HepG2 (cell line): ENCODE measurements around the gene KRTAP10-5. TPM values are rescaled to one million over a fixed set of nuclear protein-coding genes. Genes with fewer than 3 reads are reported as not detected.
"Not testable (repeated sequence)": the region's sequence is repeated elsewhere in the genome, so short reads cannot be mapped to it uniquely, and the experiment has no call there.

Source experiments
- ATAC-seq: fragments of 200-7000 bp; cut with Tn5 transposase; 3 replicates; pipeline ENCODE4 v1.9.1; 2020; ENCODE audit warnings: mild to moderate bottlenecking, moderate library complexity
- BruUV-seq: library from RNA; stranded (reverse); fragments of 400-500 nt; replicated peaks from 2 replicates; lab custom pipeline; 2021; lab: Mats Ljungman, UMichigan
- CTCF ChIA-PET: fragments of 300-600 bp; formaldehyde crosslinking; extraction: SDS; loops from one replicate; lab custom pipeline; 2021; ENCODE audit warnings: low total read pairs, inconsistent platforms, low intra/inter-chr PET ratio; lab: Yijun Ruan, JAX
- POLR2A ChIA-PET: fragments of 350-600 bp; sonication (Branson Sonifier 250); formaldehyde crosslinking; loops from one replicate; lab custom pipeline; 2020; ENCODE audit warnings: antibody characterized with exemption, inconsistent platforms; lab: Yijun Ruan, JAX
- DNase-seq: peaks from one replicate; pipeline ENCODE4 v3.0.0-alpha.2; 2015; ENCODE audit warnings: low spot score
- FAIRE-seq: peaks from 3 replicates; lab custom pipeline; 2011; peaks lifted over from hg19 to GRCh38; lab: Jason Lieb, UNC
- H2AFZ ChIP-seq: one replicate; pipeline ENCODE4 v1.6.1; 2011; ENCODE audit warnings: low read length, inconsistent platforms
- H3K27ac ChIP-seq: fragments of 300-600 bp; 3 replicates; pipeline ENCODE4 v1.8.0; 2011; ENCODE audit warnings: mixed run types, mild to moderate bottlenecking, mixed read lengths, low read length, inconsistent platforms; ENCODE audit not compliant: insufficient read depth; ENCODE audit errors: extremely low read length
- H3K27me3 ChIP-seq, 2 experiments: fragments of 200-600 bp in 1 of 2; 2 replicates in 1 of 2; 3 replicates in 1 of 2; pipeline versions ENCODE4 v1.6.0 to v1.8.0; 2011; ENCODE audit warnings: low read length in 2 of 2, mild to moderate bottlenecking in 2 of 2, moderate library complexity in 2 of 2, inconsistent platforms in 1 of 2; ENCODE audit not compliant: insufficient read depth in 2 of 2, control insufficient read depth in 1 of 2
- H3K36me3 ChIP-seq, 2 experiments: fragments of 200-600 bp in 1 of 2; replicated peaks in 1 of 2; 2 replicates in 1 of 2; 3 replicates in 1 of 2; pipeline versions ENCODE4 v1.5.1 to v1.8.0; 2011; ENCODE audit warnings: low read length in 2 of 2, inconsistent platforms in 1 of 2; ENCODE audit not compliant: insufficient read depth in 2 of 2, control insufficient read depth in 1 of 2
- H3K4me1 ChIP-seq: 2 replicates; pipeline ENCODE4 v1.5.1; 2012; ENCODE audit warnings: low read length, inconsistent platforms; ENCODE audit not compliant: insufficient read depth
- H3K4me2 ChIP-seq: 2 replicates; pipeline ENCODE4 v1.6.0; 2011; ENCODE audit warnings: low read depth, low read length, inconsistent platforms
- H3K4me3 ChIP-seq, 3 experiments: fragments of 200-600 bp in 1 of 3; sonication (generic), shearing (Covaris generic) in 1 of 3; replicated peaks in 1 of 3; 2 replicates each; pipeline ENCODE4 v1.5.1; 2011 to 2016; ENCODE audit warnings: low read length in 3 of 3, inconsistent platforms in 2 of 3, low read depth in 2 of 3, mild to moderate bottlenecking in 2 of 3, control low read depth in 1 of 3, mixed read lengths in 1 of 3; ENCODE audit not compliant: insufficient read depth in 1 of 3
- H3K79me2 ChIP-seq: one replicate; pipeline ENCODE4 v1.6.1; 2011; ENCODE audit warnings: low read length, inconsistent platforms; ENCODE audit not compliant: insufficient read depth
- H3K9ac ChIP-seq: 2 replicates; pipeline ENCODE4 v1.6.0; 2011; ENCODE audit warnings: mild to moderate bottlenecking, low read depth, low read length, inconsistent platforms; ENCODE audit not compliant: insufficient read depth
- H3K9me3 ChIP-seq: 2 replicates; pipeline ENCODE4 v1.5.1; 2012; ENCODE audit warnings: mild to moderate bottlenecking, low read length
- H4K20me1 ChIP-seq: 2 replicates; pipeline ENCODE4 v1.6.0; 2011; ENCODE audit warnings: inconsistent platforms, mild to moderate bottlenecking, low read length, moderate library complexity; ENCODE audit not compliant: insufficient read depth
- ADNP ChIP-seq: sonication (generic); formaldehyde crosslinking; IDR thresholded peaks from 2 replicates; pipeline ENCODE4 v1.4.0; 2020; ENCODE audit warnings: missing genetic modification reagents
- HNRNPL ChIP-seq: fragments of 200-400 bp; formaldehyde crosslinking; IDR thresholded peaks from 2 replicates; pipeline ENCODE4 v1.6.1; 2017; ENCODE audit warnings: mild to moderate bottlenecking, low read depth, low read length
- WGBS: methylation state at CpG from one replicate; pipeline ENCODE4 v1.1.6; 2017; ENCODE audit warnings: low lambda C conversion rate; 5-methylcytosine and 5-hydroxymethylcytosine counted together
- in situ Hi-C: cut with HindIII; loops from 2 replicates; pipeline ENCODE4 v1.10.0; 2017; ENCODE audit warnings: low pct_unique_long_range_greater_than_20kb; ENCODE audit not compliant: extremely low pct_ligation_motif_present
- intact Hi-C: fragments of 100-400 bp; cut with micrococcal nuclease; formaldehyde crosslinking; loops from one replicate; pipeline ENCODE4 v1.10.0; 2022; ENCODE audit not compliant: unreplicated experiment
- polyA plus RNA-seq, 8 experiments: library from polyadenylated mRNA; depleted of rRNA in 3 of 8; stranded (reverse) in 7 of 8; unstranded in 1 of 8; fragments of >200 nt; fragmentation: Illumina TruSeq in 4 of 8; extraction: Trizol in 4 of 8; gene quantifications; 2 replicates each; pipeline versions ENCODE4 v1.2.1 to v1.2.3, GENCODE V29; 2011 to 2016; ENCODE audit warnings: low read depth in 4 of 8, missing spikeins in 1 of 8, mixed read lengths in 1 of 8; ENCODE audit not compliant: insufficient read depth in 1 of 8
- total RNA-seq, 5 experiments: library from RNA; depleted of rRNA; stranded (reverse); fragments of >200 nt; fragmentation: Illumina TruSeq; extraction: Trizol; gene quantifications; 2 replicates each; pipeline ENCODE4 v1.2.3, GENCODE V29; 2016; ENCODE audit warnings: low read depth in 1 of 5
- TF ChIP-seq, protein P1 (sequence below): sonication (generic); formaldehyde crosslinking; IDR thresholded peaks from 2 replicates; pipeline ENCODE4 v1.5.1; 2020; ENCODE audit warnings: missing genetic modification reagents, mild to moderate bottlenecking, borderline replicate concordance

KRTAP10-5 gene
- total and polyA plus RNA-seq, 2 of the 13 experiments (the other 11 are each of a cell fraction or from before 2014, with no cell fraction given): not detected

DNA sequence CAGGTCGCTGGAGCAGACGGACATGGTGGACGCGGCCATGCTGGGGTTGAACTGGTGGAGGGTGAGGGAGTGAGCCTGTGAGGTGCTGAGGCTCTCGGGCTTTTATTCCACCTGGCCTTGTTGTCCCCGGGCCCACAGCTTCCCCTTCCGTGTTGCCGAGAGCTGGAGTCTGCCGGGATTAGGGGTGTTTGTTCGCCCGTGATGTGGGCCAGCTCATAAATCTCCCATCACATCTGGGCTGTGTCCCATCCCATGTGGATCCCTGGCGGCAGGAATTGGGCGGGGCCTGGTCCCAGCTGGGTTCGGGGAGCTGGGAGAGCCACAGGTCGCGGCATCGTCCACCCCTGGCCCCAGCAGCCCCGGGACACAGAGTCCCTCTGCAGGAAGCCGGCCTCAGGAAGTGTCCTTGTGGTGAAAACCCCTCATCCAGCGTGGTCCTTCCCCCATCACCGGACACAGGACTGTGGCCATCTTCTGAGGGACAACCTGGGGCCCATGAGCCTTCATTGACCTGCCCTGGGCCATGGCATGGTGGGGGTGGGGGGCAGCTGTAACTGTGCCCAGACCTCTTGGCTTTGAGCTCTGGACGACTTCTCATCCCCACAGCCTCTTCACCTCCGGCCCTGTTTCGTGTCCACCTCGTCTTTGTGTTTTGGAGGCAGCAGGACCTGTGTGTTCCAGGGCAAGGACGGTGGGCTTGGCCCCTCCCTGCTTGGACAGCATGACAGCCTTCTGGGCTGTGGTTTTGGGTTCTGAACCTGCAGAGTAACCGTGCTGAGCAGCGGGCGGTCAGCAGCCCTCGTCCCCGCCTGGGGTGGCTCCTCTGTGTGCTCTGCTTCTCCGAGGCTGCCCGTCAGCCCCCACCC, 12.3 kb upstream of the KRTAP10-5 start, which contains the start of gene KRTAP10-6 (continued):
- TF ChIP-seq, protein P1, sequence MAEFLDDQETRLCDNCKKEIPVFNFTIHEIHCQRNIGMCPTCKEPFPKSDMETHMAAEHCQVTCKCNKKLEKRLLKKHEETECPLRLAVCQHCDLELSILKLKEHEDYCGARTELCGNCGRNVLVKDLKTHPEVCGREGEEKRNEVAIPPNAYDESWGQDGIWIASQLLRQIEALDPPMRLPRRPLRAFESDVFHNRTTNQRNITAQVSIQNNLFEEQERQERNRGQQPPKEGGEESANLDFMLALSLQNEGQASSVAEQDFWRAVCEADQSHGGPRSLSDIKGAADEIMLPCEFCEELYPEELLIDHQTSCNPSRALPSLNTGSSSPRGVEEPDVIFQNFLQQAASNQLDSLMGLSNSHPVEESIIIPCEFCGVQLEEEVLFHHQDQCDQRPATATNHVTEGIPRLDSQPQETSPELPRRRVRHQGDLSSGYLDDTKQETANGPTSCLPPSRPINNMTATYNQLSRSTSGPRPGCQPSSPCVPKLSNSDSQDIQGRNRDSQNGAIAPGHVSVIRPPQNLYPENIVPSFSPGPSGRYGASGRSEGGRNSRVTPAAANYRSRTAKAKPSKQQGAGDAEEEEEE: no peak

DNA sequence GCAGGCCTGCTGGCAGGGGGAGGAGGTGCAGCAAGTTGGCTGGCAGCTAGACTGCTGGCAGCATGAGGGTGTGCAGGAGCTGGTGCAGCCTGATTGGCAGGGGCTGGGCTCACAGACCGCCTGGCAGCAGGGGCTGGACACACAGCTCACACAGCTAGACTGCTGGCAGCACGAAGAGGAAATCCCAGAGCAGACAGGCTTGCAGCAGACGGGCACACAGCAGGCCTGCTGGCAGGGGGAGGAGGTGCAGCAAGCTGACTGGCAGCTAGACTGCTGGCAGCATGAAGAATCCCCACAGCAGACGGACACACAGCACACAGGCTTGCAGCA, 11.4 kb upstream of the KRTAP10-5 start:
- H3K27ac ChIP-seq, H3K9me3 ChIP-seq, in situ Hi-C loops, H3K27me3 ChIP-seq, H4K20me1 ChIP-seq, DNase-seq, H3K4me3 ChIP-seq, H3K4me2 ChIP-seq, H3K36me3 ChIP-seq, ATAC-seq: not testable (repeated sequence)
- H3K4me1 ChIP-seq: peaks cover 52% of the 10 kb centered on the region
- TF ChIP-seq ADNP (CRISPR knock-in tag): 0 out of 2 replicates have a peak, but pooled peaks have one; percentile 16
- 0 out of 2 replicates have a peak, but pooled peaks have one; percentile 10 for TF ChIP-seq HNRNPL
- TF ChIP-seq, all 625 proteins: peak for 2; not testable (repeated sequence) for 623
- BruUV-seq, H2AFZ ChIP-seq, POLR2A ChIA-PET, intact Hi-C loops, H3K79me2 ChIP-seq, FAIRE-seq, H3K9ac ChIP-seq, CTCF ChIA-PET: not testable (repeated sequence)
- 80% methylated on average over 1 of the region's 4 CpGs for WGBS
